Neuronal stem cell (in vitro differentiated cells): ENCODE data around the gene COA7.

ENCODE experiments used
- DNase-seq: peaks from one replicate; pipeline ENCODE4 v3.0.0-alpha.2; 2013; ENCODE audit warnings: low spot score
- H2AFZ ChIP-seq: one replicate; pipeline ENCODE4 v1.6.1; 2013; ENCODE audit warnings: mild to moderate bottlenecking, low read length, inconsistent platforms
- H2AK5ac ChIP-seq: 2 replicates; pipeline ENCODE4 v1.6.1; 2013; ENCODE audit warnings: low read depth, mild to moderate bottlenecking, inconsistent platforms, low read length, moderate library complexity, mixed read lengths
- H2BK120ac ChIP-seq: 2 replicates; pipeline ENCODE4 v1.6.1; 2013; ENCODE audit warnings: low read depth, mild to moderate bottlenecking, inconsistent platforms, low read length, moderate library complexity, mixed read lengths
- H2BK12ac ChIP-seq: one replicate; pipeline ENCODE4 v1.6.1; 2013; ENCODE audit warnings: low read length, inconsistent platforms
- H2BK15ac ChIP-seq: 2 replicates; pipeline ENCODE4 v1.6.1; 2013; ENCODE audit warnings: mild to moderate bottlenecking, low read length, inconsistent platforms, mixed read lengths
- H2BK5ac ChIP-seq: one replicate; pipeline ENCODE4 v1.6.1; 2013; ENCODE audit warnings: inconsistent platforms, mild to moderate bottlenecking, low read length, moderate library complexity
- H3K14ac ChIP-seq: one replicate; pipeline ENCODE4 v1.6.1; 2013; ENCODE audit warnings: low read length, inconsistent platforms
- H3K18ac ChIP-seq: 2 replicates; pipeline ENCODE4 v1.6.1; 2013; ENCODE audit warnings: low read length, inconsistent platforms
- H3K23ac ChIP-seq: 2 replicates; pipeline ENCODE4 v1.6.1; 2013; ENCODE audit warnings: low read depth, mild to moderate bottlenecking, mixed read lengths, low read length, inconsistent platforms; ENCODE audit not compliant: poor library complexity
- H3K27ac ChIP-seq: replicated peaks from 3 replicates; pipeline ENCODE4 v1.5.1; 2013; ENCODE audit warnings: low read length, inconsistent platforms
- H3K27me3 ChIP-seq, 3 experiments: 2 replicates each; pipeline ENCODE4 v1.6.1; 2013; ENCODE audit warnings: low read length in 3 of 3, mild to moderate bottlenecking in 2 of 3, inconsistent platforms in 1 of 3, low read depth in 1 of 3, mixed read lengths in 1 of 3, moderate library complexity in 1 of 3; ENCODE audit not compliant: control insufficient read depth in 3 of 3, insufficient read depth in 3 of 3
- H3K36me3 ChIP-seq, 2 donors: replicated peaks in 1 of 2; 2 replicates each; pipeline ENCODE4 v1.6.1; 2013; ENCODE audit warnings: low read length in 2 of 2; ENCODE audit not compliant: control insufficient read depth in 2 of 2, insufficient read depth in 2 of 2
- H3K4ac ChIP-seq: 2 replicates; pipeline ENCODE4 v1.6.1; 2013; ENCODE audit warnings: inconsistent platforms, mild to moderate bottlenecking, low read length, moderate library complexity
- H3K4me1 ChIP-seq, 2 donors: 1 replicate in 1 of 2; 2 replicates in 1 of 2; pipeline ENCODE4 v1.6.1; 2013; ENCODE audit warnings: low read length in 2 of 2, low read depth in 1 of 2; ENCODE audit not compliant: control insufficient read depth in 2 of 2, insufficient read depth in 1 of 2
- H3K4me2 ChIP-seq: one replicate; pipeline ENCODE4 v1.6.1; 2013; ENCODE audit warnings: mild to moderate bottlenecking, low read length, inconsistent platforms; ENCODE audit not compliant: insufficient read depth, poor library complexity, severe bottlenecking
- H3K4me3 ChIP-seq, 2 donors: 2 replicates each; pipeline ENCODE4 v1.5.1; 2013; ENCODE audit warnings: low read length in 2 of 2, mild to moderate bottlenecking in 2 of 2, inconsistent platforms in 1 of 2, moderate library complexity in 1 of 2
- H3K79me1 ChIP-seq: one replicate; pipeline ENCODE4 v1.6.1; 2013; ENCODE audit warnings: low read depth, mild to moderate bottlenecking, inconsistent platforms, low read length, moderate library complexity
- H3K9ac ChIP-seq: one replicate; pipeline ENCODE4 v1.6.1; 2013; ENCODE audit warnings: mild to moderate bottlenecking, low read depth, low read length, inconsistent platforms; ENCODE audit not compliant: poor library complexity
- H3K9me3 ChIP-seq, 2 donors: replicated peaks in 1 of 2; 2 replicates each; pipeline versions ENCODE3 to v1.6.1; 2013; ENCODE audit warnings: low read length in 2 of 2, mild to moderate bottlenecking in 2 of 2, inconsistent platforms in 1 of 2, low read depth in 1 of 2, mixed read lengths in 1 of 2, moderate library complexity in 1 of 2; ENCODE audit not compliant: control insufficient read depth in 2 of 2, insufficient read depth in 1 of 2
- H4K8ac ChIP-seq: one replicate; pipeline ENCODE4 v1.6.1; 2013; ENCODE audit warnings: low read depth, mild to moderate bottlenecking, inconsistent platforms, low read length, moderate library complexity
- H4K91ac ChIP-seq: one replicate; pipeline ENCODE4 v1.6.1; 2013; ENCODE audit warnings: low read length, low read depth, mild to moderate bottlenecking, inconsistent platforms; ENCODE audit not compliant: poor library complexity
- WGBS, 2 donors: extraction: QIAGEN DNeasy Blood & Tissue Kit; methylation state at CpG; one replicate each; pipeline ENCODE4 v1.1.7; 2013; ENCODE audit warnings: missing lambda C conversion rate in 2 of 2, mixed read lengths in 1 of 2; ENCODE audit not compliant: insufficient read length in 2 of 2, insufficient replicate concordance in 1 of 2; ENCODE audit errors: extremely low coverage in 2 of 2; 5-methylcytosine and 5-hydroxymethylcytosine counted together

The COA7 gene

DNA sequence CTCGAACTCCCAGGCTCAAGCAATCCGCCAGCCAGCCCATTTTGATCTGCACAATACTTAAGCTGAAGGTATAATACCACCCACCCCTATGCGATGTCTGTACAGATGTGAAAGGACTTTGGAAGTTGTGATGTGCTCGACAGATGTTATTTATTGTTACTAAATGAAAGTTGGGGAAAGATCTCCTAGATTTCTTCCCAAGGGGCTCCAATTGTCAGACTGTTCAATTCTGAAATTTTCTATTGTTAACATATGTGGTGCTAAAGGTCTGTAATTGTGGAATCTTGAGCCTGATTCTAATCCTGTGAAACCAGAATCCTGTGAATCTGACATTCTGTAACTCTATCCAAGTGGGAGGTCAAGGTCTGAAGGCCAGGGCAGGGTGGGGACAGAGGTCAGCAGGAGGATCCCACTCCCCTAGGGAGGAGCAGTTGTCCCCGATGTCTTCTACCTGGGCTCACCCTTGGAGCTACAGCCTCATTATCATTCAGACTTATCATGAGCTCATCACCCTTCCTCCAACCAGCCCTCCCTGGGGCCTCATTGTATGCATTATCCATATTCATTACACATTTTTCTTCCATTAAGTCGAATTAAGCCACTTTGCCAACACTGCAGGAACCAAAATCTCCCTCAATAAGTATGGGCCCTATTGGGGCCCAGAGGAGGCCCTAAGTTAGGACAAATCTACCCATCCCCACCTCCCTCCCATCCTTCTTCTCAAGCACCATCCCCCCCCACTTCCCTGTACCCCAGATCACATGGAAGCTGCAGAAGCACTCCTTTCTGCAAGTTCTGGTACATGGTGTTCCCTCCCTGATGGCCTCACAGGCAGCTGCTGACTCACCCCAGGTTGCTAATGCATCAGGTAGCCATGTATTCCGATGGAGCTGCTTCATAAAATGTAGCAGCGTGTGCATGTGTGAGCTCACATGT lies 32.9 kb downstream of the COA7 start:
- H3K27me3 ChIP-seq: no peaks in the 10 kb centered on the region
- no CpG with 5 or more reads among the region's 8 CpGs for WGBS, 2 donors
- H2BK15ac ChIP-seq: no peak overlapping the region
- peak overlapping the region; percentile 67 for H2AK5ac ChIP-seq
- H2BK120ac ChIP-seq: no peak overlapping the region
- H3K4ac ChIP-seq: no peak overlapping the region
- H3K4me2 ChIP-seq: no peak overlapping the region
- H3K36me3 ChIP-seq: no peaks in the 10 kb centered on the region
- no peak overlapping the region for H3K23ac ChIP-seq
- peak overlapping the region; percentile 36 for H2AFZ ChIP-seq
- H3K18ac ChIP-seq: no peak overlapping the region
- no peak overlapping the region for H3K27ac ChIP-seq
- no peak overlapping the region for H4K8ac ChIP-seq
- H4K91ac ChIP-seq: no peak overlapping the region
- H3K9me3 ChIP-seq: no peaks in the 10 kb centered on the region
- H3K4me3 ChIP-seq: no peak overlapping the region
- H3K9ac ChIP-seq: no peak overlapping the region
- H3K4me1 ChIP-seq: peaks cover 9 to 26% of the 10 kb centered on the region in 2 donors
- H2BK12ac ChIP-seq: no peak overlapping the region
- H3K14ac ChIP-seq: no peak overlapping the region
- no peak overlapping the region for H2BK5ac ChIP-seq
- no peaks in the 10 kb centered on the region for H3K79me1 ChIP-seq
- no peak for DNase-seq

DNA sequence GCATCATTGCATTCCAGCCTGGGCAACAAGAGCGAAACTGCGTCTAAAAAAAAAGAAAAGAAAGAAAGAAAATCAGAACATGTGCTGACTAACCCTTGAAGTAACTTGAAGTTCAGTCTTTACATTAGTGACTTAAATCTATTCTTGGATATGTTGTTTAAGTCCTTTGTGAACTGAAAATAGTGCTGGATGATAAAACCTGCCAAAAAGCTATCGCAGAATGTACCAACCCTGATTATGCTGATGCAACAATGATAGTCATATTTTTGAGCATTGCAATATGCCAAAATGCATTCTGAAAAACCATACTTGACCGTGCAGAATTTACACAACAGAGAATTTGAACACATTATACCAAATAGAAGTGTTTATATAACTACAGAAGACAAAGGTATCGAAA lies 34.4 kb downstream of the COA7 start:
- no peak overlapping the region for H3K4ac ChIP-seq
- no peak overlapping the region for H3K23ac ChIP-seq
- H3K4me2 ChIP-seq: no peak overlapping the region
- no peak overlapping the region for H3K14ac ChIP-seq
- no peak overlapping the region for H2AK5ac ChIP-seq
- H3K4me3 ChIP-seq: no peak overlapping the region
- no peak for DNase-seq
- H3K4me1 ChIP-seq: peaks cover 15 to 37% of the 10 kb centered on the region in 2 donors
- H3K27me3 ChIP-seq: no peaks in the 10 kb centered on the region
- H2BK12ac ChIP-seq: no peak overlapping the region
- H3K9ac ChIP-seq: no peak overlapping the region
- H3K9me3 ChIP-seq: no peaks in the 10 kb centered on the region
- H2BK5ac ChIP-seq: no peak overlapping the region
- no CpG with 5 or more reads among the region's 5 CpGs for WGBS, 2 donors
- no peak overlapping the region for H3K27ac ChIP-seq
- no peak overlapping the region for H3K18ac ChIP-seq
- no peak overlapping the region for H2BK15ac ChIP-seq
- H4K8ac ChIP-seq: no peak overlapping the region
- H4K91ac ChIP-seq: no peak overlapping the region
- no peak overlapping the region for H2BK120ac ChIP-seq
- no peaks in the 10 kb centered on the region for H3K36me3 ChIP-seq
- H2AFZ ChIP-seq: peak overlapping the region; percentile 83
- H3K79me1 ChIP-seq: no peaks in the 10 kb centered on the region

DNA sequence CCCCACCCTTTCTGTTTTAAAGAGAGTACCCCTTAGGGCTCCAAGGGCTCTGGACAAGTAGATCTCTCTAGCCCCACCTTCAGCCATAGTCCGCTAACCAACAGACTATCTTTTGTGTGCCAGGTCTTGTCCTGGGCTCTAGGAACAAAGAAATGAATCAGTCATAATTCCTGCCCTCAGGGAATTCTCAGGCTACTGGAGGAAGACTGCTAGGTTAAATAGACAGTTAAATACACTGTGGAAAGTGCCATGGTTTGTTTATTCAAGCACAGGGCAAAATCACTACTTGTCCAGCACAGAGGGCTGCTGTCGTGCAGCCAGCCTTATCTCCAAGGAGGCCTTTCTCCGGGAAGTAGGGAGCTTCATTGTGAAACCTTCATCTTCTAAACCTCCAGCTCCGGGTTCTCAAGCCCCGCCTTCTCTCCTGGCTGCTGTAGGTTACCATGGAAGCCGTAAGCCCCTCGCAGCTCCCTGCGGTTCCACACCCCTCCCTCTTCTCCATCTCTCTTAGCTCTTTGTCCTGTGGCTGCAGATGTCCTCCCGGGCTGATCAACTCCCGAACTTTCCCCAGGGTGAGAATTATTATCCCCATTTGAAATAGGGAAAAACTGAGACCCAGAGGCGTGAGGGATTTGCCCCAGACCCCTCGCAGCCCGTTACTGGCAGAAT lies 35.4 kb downstream of the COA7 start:
- Histone ChIP-seq H3K4me2 (peak overlapping the region; percentile 52), H2AFZ (peak overlapping the region; percentile 83), H3K4ac (no peak overlapping the region), H3K23ac (no peak overlapping the region), H3K4me3 (peak overlapping the region in 1 of 2 donors; percentile 26), H3K27ac (peak overlapping the region; percentile 97), H3K18ac (peak overlapping the region; percentile 93), H2BK15ac (no peak overlapping the region), H3K27me3 (no peaks in the 10 kb centered on the region), H3K9me3 (no peaks in the 10 kb centered on the region), H2BK5ac (peak overlapping the region; percentile 39), H4K8ac (no peak overlapping the region), H3K14ac (no peak overlapping the region), H3K9ac (no peak overlapping the region), H4K91ac (no peak overlapping the region), H3K4me1 (peaks cover 15 to 37% of the 10 kb centered on the region in 2 donors), H3K79me1 (no peaks in the 10 kb centered on the region), H2AK5ac (no peak overlapping the region), H3K36me3 (no peaks in the 10 kb centered on the region), H2BK120ac (no peak overlapping the region), H2BK12ac (no peak overlapping the region)
- WGBS, 2 donors: no CpG with 5 or more reads among the region's 13 CpGs
- peak; percentile 81 for DNase-seq

DNA sequence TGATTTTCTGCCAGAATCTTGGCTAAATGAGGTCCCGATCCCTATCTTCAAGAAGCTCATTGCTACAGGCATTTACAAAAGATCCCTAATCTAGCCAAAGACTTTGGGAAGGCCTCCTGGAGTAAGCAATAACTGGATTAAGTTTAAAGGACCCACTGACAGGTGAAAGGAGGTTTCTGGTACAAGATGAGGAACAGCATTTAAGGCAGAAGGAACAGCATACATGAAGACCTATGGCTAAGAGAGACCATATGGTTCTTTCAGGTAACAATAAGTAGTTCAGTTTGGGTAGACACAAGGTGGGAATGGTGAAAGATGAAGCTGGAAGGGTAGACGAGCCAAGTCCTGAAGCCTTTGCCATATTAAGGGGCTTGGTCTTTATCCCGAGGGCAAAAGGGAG lies 37.3 kb downstream of the COA7 start:
- Histone ChIP-seq H3K27me3 (no peaks in the 10 kb centered on the region), H2BK12ac (no peak overlapping the region), H3K4me2 (no peak overlapping the region), H3K23ac (no peak overlapping the region), H2BK15ac (no peak overlapping the region), H3K36me3 (no peaks in the 10 kb centered on the region), H3K9me3 (no peaks in the 10 kb centered on the region), H3K4me3 (no peak overlapping the region), H2BK5ac (no peak overlapping the region), H2BK120ac (no peak overlapping the region), H4K8ac (no peak overlapping the region), H2AFZ (peak overlapping the region; percentile 67), H3K9ac (no peak overlapping the region), H3K4ac (no peak overlapping the region), H3K79me1 (no peaks in the 10 kb centered on the region), H3K27ac (no peak overlapping the region), H4K91ac (no peak overlapping the region), H3K14ac (no peak overlapping the region), H3K18ac (no peak overlapping the region), H2AK5ac (no peak overlapping the region), H3K4me1 (peaks cover 13 to 33% of the 10 kb centered on the region in 2 donors)
- no CpG with 5 or more reads among the region's 3 CpGs for WGBS, 2 donors
- DNase-seq: no peak
